GM12873 (cell line): Measurements from ENCODE around the gene GIMD1.

Experiments used
- TF ChIP-seq, protein P1 (sequence below): IDR thresholded peaks from 2 replicates; pipeline ENCODE4 v1.5.1; 2012; ENCODE audit warnings: low read depth, mild to moderate bottlenecking, moderate library complexity, low read length, control low read depth; ENCODE audit not compliant: insufficient read depth; ENCODE audit errors: missing control alignments

The GIMD1 gene

DNA sequence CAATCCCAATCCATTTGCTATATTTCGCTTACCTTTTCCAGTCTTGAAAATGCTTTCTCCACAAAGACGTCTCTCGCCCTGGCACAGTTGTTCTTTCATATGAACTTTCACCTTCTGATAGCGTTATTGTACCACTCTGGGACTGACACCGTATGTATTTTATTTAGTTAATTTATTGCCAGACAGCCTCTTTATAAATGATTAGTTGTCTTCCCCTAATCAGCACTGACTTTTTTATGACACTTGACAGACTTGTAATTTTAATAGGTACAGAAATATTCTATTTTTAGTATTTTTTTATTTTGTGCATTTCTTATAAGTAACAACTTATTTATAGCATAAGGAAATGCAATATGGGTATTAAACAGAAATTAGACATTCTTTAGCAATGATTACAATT is at the start of gene GIMD1:
Gene GIMD1, minus strand, starts transcription at position 101 of the 400 bp plus-strand sequence. CDS start 1,343 bp downstream, outside the sequence.
- TF ChIP-seq, protein P1, sequence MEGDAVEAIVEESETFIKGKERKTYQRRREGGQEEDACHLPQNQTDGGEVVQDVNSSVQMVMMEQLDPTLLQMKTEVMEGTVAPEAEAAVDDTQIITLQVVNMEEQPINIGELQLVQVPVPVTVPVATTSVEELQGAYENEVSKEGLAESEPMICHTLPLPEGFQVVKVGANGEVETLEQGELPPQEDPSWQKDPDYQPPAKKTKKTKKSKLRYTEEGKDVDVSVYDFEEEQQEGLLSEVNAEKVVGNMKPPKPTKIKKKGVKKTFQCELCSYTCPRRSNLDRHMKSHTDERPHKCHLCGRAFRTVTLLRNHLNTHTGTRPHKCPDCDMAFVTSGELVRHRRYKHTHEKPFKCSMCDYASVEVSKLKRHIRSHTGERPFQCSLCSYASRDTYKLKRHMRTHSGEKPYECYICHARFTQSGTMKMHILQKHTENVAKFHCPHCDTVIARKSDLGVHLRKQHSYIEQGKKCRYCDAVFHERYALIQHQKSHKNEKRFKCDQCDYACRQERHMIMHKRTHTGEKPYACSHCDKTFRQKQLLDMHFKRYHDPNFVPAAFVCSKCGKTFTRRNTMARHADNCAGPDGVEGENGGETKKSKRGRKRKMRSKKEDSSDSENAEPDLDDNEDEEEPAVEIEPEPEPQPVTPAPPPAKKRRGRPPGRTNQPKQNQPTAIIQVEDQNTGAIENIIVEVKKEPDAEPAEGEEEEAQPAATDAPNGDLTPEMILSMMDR, result no peak

DNA sequence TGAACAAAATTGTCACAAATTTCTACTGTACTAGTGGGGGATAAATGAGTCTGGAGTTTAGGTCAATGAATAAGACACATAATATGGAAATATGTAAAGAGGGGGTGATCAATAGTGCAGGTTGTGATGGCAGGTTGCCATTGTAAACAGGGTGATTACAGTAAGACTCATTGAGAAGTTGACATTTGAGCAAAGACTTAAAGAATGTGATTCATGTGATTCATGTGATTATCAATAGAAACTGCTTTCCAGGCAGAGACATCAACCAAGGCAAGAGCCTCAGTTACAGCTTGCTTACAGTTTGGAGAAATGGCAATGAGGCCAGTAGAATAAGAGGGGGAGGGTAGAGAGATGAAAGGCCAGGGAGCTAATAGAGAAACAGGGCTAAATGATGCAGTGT is 45.8 kb upstream of the GIMD1 start:
- TF ChIP-seq, protein P1, result no peak

DNA sequence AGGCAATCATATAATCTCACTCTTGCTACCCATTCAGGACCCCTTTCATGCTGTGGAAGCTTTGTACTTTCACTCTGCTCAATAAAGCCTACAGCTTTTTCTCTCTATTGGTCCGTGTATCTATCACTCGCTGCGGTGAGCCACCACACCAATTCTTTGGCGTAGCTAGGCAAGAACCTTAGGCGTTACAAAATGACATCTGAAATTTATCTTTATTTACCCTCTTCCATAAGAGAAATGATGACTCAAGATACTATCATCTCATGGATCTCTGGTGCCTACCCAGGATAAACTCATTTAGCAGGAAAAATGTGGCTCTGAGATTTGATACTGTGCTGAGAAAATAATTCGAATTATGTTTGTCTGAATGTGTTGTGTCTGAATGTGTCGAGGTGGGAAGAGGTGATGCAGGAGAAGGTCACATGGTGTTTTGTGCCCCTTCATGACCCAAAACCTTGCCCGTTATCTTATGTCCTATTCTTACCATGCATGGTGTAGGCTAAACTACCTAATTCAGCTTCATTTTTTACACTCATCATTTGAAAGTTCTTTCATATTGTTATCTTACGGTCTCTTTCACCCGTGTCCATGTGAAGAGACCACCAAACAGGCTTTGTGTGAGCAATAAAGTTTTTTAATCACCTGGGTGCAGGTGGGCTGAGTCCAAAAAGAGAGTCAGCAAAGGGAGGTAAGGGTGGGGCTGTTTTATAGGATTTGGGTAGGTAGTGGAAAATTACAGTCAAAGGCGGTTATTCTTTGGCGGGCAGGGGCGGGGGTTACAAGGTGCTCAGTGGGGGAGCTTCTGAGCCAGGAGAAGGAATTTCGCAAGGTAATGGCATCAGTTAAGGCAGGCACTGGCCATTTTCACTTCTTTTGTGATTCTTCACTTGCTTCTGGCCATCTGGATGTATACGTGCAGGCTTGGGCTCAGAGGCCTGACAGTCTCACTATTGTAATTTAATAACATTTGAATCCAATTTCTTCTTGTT is 41.6 kb upstream of the GIMD1 start:
- TF ChIP-seq, protein P1, result no peak

DNA sequence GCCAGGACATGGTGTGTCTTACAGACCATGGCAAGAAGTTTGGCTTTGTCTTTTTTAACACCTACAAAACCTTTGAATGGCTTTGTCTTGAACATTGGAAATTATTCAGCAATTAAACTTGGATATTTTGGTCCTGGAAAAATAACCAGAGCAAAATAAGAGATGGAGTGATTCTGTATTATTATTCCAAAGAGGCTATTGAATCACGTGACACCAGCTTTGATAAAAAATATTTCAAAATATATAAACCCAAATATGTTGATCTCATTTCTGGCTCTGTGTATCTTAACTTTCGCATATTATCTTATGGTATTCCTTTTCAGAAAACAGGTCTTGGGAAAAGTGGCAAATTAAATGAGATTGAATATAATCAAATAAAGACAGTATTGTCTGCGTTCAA is 32.6 kb upstream of the GIMD1 start:
- TF ChIP-seq, protein P1, result no peak

DNA sequence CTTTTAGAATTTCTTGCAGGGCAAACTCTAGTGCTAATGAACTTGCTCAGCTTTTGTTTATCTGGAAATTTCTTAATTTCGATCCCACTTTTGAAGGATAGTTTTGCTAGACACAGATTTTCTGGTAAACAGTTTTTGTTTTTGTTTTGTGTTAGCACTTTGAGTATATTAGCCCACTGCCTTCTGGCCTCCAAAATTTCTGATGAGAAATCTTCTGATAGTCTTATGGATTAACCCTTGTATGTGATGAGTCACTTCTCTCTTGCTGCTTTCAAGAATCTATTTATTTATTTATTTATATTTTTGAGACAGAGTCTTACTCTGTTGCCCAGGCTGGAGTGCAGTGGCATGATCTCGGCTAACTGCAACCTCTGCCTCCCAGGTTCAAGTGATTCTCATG is 27.0 kb upstream of the GIMD1 start:
- TF ChIP-seq, protein P1, result no peak

DNA sequence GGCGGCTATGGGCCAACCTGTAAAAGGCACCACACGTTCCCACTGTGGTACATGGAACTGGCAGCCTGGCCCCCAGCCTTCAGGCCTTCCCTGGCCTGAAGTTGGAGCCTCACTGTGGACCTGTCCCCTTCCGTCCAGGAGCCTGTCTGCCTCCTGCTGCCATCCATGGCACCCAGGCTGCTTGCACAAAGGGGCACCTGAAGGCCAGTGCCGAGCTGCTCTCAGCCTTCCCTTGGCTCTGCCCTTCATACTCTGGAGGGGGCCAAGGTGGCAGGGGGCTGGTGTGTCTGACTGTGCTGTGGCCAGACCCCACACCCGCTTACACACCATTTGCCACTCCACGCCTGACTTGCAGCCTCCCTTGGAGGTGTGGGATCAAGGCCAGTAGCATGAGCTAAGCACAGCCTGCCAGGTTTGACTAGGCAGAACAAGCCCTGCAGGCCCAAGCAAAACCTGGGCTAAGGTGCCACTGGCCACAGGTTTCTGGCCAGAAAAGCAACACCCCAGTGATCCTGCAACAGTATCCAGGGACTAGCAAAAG is 17.3 kb upstream of the GIMD1 start:
- TF ChIP-seq, protein P1, result no peak

DNA sequence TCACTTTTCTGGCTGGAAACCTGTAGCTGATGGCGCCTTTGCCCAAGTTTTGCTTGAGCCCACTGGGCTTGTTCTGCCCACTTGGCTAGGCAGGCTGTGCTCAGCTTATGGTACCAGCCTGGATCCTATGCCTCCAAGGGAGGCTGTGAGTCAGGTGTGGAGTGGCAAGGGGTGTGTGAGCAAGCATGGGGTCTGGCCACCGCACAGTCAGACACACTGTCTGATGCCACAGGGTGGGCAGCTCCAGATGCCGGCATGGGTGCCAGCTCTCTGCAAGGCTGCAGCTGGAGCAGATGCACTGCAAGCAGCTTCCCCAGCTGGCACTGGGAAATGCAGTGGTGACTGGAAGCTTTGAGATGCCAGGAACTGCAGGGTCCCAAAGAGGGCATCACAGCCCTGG is 16.3 kb upstream of the GIMD1 start:
- TF ChIP-seq, protein P1, result no peak
